Bronchial epithelial cell (primary cell): ENCODE results near the gene SERAC1. TPM values are rescaled to one million over a fixed set of nuclear protein-coding genes. Genes with fewer than 3 reads are reported as not detected.

Experiments used
- DNase-seq: peaks from one replicate; pipeline ENCODE4 v3.0.0-alpha.2; 2010; ENCODE audit warnings: low read depth
- FAIRE-seq: peaks from 2 replicates; lab custom pipeline; 2011; peaks lifted over from hg19 to GRCh38; lab: Jason Lieb, UNC
- H3K27me3 ChIP-seq: 2 replicates; pipeline ENCODE4 v1.5.1; 2011; ENCODE audit warnings: low read length; ENCODE audit not compliant: control insufficient read depth, insufficient read depth
- H3K36me3 ChIP-seq: 2 replicates; pipeline ENCODE4 v1.5.1; 2011; ENCODE audit warnings: low read length; ENCODE audit not compliant: control insufficient read depth, insufficient read depth
- H3K4me3 ChIP-seq: 2 replicates; pipeline ENCODE4 v1.5.1; 2011; ENCODE audit warnings: mild to moderate bottlenecking, low read depth, low read length, control low read depth
- CTCF ChIP-seq: IDR thresholded peaks from 2 replicates; pipeline ENCODE4 v1.5.1; 2011; ENCODE audit warnings: mild to moderate bottlenecking, moderate library complexity, low read length, control low read depth, inconsistent platforms; ENCODE audit not compliant: insufficient read depth, severe bottlenecking
- total RNA-seq: library from RNA; depleted of rRNA; stranded (reverse); fragments of >200 nt; gene quantifications from 2 replicates; pipeline ENCODE4 v1.2.1, GENCODE V29; 2014

The SERAC1 gene
- total RNA-seq, 1 donor from 2014 or later = 12.1 TPM

GRCh38 chr6:158095671-158096070 lies 72.4 kb downstream of the SERAC1 start:
- Histone ChIP-seq H3K27me3 (no peaks in the 10 kb centered on the region), H3K36me3 (peaks cover 7% of the 10 kb centered on the region), H3K4me3 (no peak overlapping the region)
- FAIRE-seq (no peak), DNase-seq (no peak)
- TF ChIP-seq CTCF = no peak

GRCh38 chr6:158095031-158095430 lies 73.0 kb downstream of the SERAC1 start:
- Histone ChIP-seq H3K27me3 (no peaks in the 10 kb centered on the region), H3K36me3 (peaks cover 7% of the 10 kb centered on the region), H3K4me3 (no peak overlapping the region)

GRCh38 chr6:158092806-158093205 lies 75.3 kb downstream of the SERAC1 start:
- H3K36me3 ChIP-seq = peaks cover 7% of the 10 kb centered on the region
- no peak overlapping the region for H3K4me3 ChIP-seq
- DNase-seq (no peak), FAIRE-seq (no peak)
- H3K27me3 ChIP-seq = no peaks in the 10 kb centered on the region
- no peak for TF ChIP-seq CTCF

More at GRCh38 chr6:158095031-158095430, 73.0 kb downstream of the SERAC1 start:
- TF ChIP-seq CTCF = no peak
- DNase-seq (peak; percentile 77), FAIRE-seq (no peak)

GRCh38 chr6:158087224-158087867 lies 80.7 kb downstream of the SERAC1 start:
- Histone ChIP-seq H3K4me3 (no peak overlapping the region), H3K36me3 (peaks cover 8% of the 10 kb centered on the region), H3K27me3 (no peaks in the 10 kb centered on the region)
- no peak for FAIRE-seq
- no peak for DNase-seq
- no peak for TF ChIP-seq CTCF

- DNase-seq (no peak), FAIRE-seq (no peak)
- Histone ChIP-seq H3K36me3 (peaks cover 9% of the 10 kb centered on the region), H3K27me3 (no peaks in the 10 kb centered on the region), H3K4me3 (no peak overlapping the region)
- TF ChIP-seq CTCF = no peak
Observed at GRCh38 chr6:158086504-158087223, 81.4 kb downstream of the SERAC1 start.
